Activated CD4-positive, CD25-positive, alpha-beta regulatory T cell treated with anti-CD3 and anti-CD28 coated beads, Interleukin-2, amount 50 U/mL, for 16 hours (primary cell): ENCODE measurements around the gene UFD1.

Experiments used
- DNase-seq: peaks from one replicate; pipeline ENCODE4 v3.0.0-alpha.2; 2020; ENCODE audit warnings: low read depth, low spot score

Gene UFD1

DNA sequence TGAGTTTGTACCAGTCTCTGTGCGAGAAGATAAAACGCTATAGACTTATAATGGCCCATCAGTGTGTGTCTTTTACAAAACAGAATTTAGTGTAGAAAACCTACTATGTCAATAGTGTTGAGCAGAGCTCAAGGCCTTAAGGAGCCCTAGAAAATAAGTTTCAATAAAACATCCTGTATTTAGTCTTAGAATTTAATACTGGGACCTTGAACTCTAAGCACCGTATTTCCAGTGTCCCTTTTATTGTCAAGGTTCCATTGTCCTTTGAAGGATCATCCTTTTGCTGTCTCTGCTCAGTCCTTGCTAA is 17.3 kb upstream of the UFD1 start:
- no peak for DNase-seq

DNA sequence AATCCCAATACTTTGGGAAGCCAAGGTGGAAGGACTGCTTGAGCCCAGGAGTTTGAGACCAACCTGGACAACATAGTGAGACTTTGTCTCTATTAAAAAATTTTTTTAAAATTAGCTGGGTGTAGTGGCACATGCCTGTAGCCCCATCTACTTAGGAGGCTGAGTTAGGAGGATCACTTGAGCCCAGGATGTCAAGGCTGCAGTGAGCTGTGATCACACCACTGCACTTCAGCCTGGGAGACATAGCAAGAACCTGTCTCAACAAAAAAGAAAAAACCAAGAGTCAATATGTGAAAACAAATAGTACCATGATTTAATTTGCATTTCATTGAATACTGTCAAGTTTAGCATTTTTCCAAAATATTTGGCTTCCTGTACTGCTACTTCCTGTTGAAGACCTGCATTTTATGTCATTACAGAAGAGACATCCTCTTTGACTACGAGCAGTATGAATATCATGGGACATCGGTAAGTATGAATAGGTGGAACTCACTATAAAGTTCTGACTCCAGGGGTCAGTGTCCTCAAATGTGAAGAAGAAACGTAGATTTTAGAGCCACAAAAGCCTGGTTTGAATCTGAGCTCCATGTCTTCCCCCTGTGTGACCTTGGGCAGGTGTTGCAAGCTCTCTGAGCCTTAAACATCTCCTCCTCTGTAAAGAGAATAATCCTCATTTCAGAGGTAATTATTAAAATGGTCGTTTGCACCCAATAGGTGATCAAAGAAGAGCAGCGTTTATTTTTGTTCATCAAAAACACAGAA is 16.8 kb upstream of the UFD1 start:
- DNase-seq, result no peak

DNA sequence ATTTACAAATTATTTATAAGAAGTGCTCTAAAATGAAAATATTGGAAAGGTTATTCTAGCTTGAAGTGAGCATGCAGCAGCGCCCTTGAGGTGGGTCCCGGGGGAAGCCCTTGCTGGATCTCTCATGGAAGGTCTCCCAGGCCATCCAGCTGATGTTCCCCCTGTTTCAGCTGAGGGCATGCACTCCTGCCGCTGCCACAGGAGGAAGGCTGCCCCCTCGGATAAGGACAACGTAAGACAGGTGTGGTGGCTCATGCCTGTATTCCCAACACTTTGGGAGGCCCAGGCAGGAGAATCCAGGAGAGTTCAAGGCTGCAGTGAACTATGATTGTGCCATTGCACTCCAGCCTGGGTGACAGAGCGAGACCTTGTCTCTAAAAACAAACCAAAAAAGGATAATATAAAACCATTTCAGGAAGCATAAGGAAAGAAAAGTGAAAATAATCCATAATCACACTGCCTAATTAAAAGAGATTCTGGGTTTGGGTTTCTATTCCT is 15.7 kb upstream of the UFD1 start:
- no peak for DNase-seq

DNA sequence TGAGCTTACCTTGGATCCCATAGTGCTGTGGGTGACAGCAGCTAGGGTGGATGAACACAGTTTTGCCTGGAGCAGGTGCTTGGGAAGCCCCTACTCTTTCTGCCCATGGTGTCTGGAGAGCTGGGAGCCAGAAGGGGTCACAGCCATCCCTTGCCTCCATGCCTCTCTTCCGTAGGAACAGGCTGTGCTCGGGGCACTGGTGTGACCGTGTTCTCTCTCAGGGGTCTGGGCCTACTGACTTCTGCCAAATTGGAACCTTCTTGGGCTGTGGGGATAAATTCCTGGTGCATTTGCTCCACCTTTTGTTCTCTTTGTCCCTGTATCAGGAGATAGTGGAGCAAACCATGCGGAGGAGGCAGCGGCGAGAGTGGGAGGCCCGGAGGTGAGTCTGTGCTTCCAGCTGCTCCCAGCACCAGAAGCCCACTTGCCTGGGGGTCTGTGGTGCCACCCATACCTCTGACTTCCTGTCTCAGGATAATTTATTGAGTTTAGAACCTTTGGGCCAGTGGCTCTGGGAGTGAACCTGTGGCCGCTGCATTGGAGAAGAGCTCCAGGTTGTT is 15.1 kb upstream of the UFD1 start:
- no peak for DNase-seq

DNA sequence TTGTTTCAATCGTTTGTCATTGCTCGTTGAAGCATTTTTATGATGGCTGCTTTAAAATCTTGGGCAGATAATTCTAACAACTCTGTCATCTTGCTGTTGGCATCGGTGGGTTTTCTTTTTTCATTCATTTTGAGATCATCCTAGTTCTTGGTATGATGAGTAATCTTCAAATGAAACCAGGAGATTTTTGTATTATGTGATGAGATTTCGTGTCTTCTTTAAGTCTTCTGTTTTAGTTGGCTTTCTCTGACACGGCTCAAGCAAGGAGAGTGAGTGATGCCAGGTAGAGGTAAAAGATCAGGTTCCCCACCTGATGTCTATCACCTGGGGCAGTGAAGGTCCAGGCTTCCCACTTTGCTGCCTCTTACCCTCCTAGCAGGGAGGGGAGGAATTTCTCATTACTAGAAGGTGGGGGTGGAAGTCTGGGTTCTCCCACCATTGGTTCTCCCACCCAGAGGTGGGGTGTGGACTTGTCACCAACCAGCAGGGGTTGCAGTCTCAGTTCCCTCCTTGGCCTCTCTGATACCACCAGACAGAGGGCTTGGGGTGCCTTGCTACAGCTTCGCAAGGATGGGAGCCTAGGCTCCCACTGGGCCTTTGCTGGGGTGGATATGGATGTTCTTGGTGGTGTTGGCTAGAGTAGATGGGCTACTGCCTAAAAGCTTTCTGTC is 13.6 kb upstream of the UFD1 start:
- no peak for DNase-seq

DNA sequence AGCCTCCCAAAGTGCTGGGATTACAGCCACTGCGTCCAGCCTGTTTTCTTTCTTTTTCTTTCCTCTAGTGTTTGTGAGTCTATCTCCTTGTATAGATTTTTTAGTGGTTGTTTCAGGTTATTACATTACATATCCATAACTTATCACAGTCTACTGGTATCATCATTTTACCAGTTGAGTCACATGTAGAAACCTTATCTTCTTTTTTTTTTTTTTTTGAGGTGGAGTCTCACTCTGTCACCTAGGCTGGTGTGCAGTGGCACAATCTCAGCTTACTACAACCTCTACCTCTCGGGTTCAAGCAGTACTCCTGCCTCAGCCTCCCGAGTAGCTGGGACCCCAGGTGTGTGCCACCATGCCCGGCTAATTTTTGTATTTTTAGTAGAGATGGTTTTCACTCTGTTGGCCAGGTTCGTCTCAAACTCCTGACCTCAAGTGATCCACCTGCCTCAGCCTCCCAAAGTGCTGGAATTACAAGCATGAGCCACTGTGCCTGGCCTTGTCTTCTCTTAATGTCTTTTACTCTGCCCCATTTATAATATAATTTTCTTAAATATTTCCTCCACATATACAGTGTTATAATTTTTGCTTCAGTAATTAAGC is 11.7 kb upstream of the UFD1 start:
- no peak for DNase-seq

DNA sequence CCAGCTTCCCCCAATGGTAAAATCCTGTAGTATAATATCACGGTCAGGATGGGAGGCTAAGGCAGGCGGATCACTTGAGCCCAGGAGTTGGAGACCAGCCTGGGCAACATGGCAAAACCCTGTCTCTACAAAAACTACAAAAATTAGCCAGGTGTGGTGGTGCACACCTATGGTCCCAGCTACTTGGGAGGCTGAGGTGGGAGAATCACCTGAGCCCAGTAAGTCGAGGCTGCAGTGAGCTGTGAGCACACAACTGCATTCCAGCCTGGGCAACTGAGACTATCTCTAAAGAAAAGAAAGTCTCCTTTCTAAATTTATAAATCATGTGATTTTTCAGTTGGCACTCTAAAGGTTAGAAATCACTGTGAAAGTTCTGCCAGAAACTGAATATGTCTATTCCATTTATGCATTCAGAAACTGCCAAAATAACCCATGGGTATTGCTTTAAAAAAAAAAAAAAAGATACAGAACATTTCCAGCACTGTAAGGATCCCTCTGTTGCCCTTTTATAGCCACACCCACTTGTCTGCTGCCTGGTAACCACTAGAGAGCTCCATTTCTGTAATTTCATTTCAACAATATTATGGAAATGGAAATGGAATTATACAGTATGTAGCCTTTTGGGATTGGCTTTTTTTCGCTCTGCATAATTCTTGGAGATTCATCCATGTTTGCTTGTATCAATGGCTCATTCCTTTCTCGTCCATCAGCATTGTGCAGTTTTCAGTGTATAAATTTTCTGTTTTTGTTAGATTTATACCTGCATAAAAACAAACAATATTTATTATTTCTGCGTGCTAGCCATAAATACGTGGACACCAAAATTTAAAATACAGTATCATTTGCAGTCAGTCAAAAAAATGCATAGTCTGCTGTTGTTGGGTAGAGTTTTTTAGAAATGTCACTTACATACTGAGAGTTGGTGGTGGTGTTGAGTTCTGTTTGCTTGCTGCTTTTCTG is 10.2 kb upstream of the UFD1 start:
- no peak for DNase-seq

DNA sequence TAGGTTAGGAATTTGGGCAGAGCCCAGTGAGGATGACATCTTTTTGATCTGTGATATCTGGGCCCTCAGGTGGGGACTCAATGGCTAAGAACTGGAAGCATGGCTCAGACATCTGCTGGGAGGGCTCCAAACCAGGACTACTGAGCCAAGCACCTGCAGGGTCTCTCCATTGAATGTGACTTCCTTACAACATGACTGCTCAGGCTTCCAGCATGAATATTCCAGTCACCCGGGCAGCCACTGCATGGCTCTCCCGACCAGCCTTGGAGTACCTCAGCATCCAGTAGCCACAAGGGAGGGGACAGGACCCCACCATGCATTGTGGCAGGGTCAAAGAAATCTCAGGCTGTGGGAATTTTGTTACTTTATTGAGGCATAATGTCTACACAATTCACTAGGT is 9.3 kb upstream of the UFD1 start:
- no peak for DNase-seq

DNA sequence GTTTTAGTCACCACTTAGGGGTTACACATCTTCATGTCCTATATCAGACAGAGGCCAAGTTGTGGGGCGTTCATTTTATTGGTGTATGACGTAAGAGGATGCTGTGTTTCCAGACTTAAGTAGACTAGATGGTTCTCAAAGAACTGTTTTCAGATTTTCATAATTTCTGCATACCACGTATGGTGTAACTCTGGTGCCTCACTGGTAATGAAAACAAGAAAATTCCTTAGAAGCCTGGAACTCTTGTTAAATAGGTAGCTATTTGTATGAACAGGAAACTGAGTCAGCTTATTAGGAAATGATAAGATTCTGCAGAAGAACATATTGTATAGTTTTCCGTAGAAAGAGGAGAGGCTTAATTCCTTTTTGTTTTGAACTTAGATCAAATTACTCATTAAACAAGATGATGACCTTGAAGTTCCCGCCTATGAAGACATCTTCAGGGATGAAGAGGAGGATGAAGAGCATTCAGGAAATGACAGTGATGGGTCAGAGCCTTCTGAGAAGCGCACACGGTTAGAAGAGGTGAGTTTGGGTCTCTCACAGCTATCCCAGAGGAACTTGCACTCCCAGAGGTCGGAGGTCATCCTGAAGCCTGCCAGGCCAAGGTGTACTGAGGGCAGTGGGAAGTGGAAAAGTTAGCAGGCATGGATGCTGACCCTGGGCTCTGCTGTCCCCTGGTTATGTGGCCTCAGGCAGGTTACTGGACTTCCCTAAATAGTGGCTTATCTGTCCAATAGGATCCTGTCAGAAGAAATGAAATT is 4.7 kb upstream of the UFD1 start:
- no peak for DNase-seq

DNA sequence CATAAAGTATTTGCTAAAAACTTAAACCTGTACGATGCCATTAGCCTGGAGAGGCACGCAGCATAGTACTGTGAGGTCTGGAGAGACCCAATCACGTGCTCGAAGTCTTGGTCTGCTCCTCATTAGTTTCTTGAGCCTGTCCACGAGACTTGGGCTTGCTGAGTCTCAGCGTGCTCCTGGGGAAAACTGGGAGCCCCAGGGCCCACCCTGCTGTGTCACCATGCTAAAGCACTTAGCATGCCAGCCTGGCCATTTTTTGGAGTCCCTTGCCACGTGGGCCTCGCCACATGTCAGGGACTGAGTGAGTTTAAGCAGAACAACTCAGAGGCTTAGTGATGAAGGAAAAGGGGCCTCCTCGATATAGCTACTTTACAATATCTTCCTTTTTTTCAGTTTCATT is 3.3 kb upstream of the UFD1 start:
- DNase-seq, result no peak

DNA sequence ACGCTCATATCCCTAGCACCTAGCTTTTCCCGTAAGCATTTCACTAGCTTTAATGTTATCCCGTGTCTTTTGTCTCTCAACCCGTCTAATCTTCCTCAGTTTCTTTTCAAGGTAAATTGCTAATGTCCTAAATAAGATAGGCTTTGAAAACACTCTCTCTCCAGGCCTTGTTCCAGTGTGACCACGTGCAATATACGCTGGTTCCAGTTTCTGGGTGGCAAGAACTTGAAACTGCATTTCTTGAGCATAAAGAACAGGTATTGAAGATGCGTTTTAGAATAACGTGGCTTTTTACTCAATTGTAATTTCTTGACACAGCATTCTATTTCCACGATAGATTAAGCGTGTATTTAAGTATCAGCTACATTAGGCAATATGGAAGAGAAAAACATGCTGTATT is 1.8 kb upstream of the UFD1 start:
- DNase-seq, result no peak

DNA sequence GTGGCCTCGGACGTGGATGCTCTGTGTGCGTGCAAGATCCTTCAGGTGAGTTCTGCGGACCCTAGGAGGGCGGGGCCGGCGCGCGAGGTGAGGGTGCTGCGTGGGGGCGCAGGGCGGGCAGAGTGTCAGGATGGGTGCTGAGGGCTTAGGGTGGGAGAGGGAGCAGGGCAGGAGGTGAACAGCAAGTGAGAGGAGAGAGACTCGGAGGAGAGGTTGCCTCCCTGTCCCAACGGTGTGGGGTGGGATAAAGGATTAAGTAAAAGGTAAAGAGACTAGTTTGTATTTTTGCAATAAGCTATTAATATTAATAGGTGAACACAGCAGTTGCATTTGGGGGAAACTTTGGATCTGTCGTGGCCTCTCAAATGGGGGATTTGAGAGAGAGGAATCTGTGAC is 1.2 kb upstream of the UFD1 start:
- DNase-seq, result no peak

DNA sequence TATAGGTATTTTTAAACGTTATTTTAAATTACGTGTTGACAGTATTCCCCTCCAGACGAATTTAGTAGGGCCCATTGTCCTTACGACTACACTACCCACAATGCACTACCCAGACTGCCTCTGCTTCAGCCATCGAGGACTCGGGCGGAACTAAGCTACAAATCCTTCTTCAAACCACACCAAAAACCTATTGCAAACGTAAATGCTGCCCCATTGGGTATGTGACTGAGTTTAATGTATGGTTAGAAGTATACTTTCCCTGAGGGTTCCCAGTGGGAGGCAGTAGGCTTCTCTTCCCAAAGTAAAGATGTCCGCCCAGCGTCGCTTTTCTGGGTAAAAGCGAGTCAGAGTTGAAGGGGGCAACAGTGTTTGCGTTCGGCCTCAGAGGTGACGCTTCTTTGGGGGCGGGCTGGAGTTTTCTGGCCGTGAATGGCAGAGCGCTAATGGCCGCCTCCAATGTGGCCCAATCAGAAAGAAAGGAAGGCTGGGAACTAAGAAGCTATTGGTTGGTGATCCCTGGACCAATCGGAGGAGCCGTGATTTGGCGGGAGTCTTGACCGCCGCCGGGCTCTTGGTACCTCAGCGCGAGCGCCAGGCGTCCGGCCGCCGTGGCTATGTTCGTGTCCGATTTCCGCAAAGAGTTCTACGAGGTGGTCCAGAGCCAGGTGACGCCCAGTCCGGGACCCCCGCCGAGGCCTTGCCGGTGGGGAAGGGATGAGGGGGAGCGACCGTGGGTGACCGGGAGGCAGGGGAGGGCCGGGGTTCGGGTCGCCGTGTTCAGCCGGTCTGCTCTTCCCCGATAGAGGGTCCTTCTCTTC is 571 bp upstream of the UFD1 start, which contains the start of gene CDC45:
Gene CDC45 (plus strand): TSS at position 566 of the 818 bp plus-strand sequence. CDS start 49 bp downstream, at position 615.
- peak; percentile 92 for DNase-seq

DNA sequence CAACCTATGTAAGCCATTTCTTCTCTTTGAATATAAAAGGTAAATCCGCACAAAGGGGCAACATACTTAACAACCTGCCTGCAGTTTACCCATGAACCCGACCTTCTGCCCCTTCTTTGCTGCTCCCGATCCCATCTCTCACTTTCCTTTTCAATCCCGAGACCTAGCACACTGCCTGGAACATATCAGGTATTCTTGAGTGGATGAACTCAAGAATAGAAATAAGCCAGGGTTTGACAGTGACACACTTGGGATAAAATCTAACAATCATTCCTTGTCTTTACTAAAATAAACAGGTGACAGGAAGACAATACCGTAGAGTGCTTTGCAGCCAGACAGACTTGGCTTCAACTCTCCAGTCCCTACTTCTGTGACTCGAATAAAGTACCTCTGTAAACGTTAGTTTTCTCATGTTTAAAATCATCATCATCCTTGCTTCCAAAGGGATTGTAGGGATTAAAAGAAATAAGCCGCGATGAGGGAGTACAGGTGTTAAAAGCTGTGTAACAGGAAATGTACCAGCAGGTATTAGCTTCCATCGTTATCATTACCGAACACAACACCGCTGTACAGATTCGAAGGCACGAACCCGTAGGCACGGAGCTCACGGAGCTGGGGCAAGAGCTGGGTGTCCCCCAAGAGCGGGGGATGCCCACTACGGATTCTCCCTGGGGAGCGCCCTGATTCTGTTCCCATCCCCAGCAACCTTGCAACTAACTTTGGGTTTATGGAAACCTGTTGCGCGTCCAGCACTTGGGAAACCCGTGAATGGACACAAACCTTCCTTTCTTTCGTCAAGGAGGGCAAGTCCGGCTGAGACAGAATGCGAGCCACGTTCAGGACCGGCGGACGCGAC is 720 bp downstream of the UFD1 start:
- DNase-seq, result no peak

DNA sequence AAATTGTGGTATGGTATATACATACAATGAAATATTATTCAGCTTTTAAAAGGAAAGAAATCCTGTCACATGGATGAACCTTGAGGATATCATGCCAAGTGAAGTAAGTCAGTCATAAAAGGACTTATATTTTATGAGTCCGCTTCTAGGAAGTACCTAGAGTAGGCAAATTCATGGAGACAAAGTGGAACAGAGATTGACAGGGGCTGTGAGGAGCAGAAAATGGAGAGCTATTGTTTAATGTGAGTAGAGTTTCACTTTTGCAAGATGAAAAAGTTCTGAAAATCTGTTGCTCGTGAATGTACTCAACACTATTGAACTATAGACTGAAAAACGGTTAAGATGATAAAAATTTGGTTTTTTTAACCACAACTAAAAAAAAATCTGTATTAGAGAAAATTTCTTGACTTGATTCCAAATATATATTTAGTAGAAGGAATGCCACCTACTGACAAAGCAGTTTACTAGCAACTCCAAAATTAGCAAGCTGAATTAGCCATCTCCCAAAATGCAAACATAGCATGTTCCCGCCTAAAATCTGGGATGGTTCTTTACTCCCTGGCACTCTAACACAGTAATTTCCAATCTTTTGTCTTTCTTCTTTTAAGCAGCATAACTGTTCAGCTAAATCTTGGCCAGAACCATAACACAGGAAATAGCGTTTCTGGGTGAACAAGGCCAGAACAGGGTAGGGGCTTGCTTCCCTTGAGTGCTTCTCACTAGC is 1.5 kb downstream of the UFD1 start:
- no peak for DNase-seq

DNA sequence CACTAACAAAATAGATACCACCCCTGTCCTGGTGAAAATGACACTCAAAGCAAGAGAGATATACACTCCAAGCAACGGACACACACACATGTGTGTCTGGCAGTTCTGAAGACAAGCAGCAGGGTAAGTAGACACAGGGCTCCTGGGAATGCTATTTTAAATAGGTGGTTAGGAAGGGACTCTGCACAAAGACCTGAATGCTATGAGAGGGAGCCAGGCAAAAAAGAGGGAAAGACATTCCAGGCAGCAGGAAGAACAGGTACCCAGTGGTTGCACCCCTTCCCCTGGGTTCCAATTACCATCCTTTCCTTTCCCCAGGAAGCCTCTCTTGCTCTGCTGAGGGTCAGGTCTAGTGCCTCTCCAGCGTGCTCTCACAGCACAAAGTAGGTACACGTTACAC is 3.0 kb downstream of the UFD1 start:
- no peak for DNase-seq

DNA sequence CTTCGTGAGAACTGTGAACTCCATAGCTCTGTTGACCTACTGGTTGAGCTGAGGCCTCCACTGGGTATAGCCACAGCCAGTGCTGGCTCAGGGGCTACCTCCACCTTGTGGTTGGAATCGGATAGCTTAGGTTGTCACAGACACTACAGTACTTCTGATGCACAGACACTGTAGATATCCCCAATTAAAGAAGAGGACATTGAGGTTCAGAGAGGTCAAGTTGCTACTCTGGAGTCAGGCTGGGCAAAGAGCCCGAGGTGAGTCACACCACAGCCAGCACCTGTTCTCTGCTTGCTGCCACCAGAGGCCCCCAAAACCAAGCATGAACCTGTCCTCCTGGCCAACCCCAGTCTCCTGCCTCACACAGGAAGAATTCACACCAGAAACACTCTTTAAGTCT is 5.4 kb downstream of the UFD1 start:
- DNase-seq, result no peak

DNA sequence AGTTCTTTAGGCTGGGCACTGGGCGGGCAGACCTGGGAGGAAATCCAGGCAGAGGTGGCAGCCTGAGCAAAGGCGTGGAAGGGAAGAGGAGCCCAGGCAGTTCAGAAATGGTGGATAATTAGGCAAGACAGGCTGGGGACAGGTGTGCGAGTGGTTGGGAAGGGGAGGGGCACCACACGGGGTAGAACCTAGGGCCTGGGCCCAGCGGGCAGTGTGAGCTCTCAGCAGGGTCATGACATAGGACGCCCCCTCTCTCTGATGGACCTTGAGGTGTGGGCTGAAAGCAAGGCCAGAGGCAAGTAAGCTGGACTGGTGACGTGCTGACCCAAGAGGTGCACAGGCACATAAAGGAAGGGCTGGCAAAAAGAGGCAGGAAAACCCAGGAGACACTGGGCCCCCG is 6.8 kb downstream of the UFD1 start:
- no peak for DNase-seq
